IMR-90 (cell line): ENCODE measurements around the gene GTF3C1. TPM values are rescaled to one million over a fixed set of nuclear protein-coding genes. Genes with fewer than 3 reads are reported as not detected.

Experiments
- ATAC-seq: fragments of 200-7000 bp; cut with Tn5 transposase; 2 replicates; pipeline ENCODE4 v1.9.1; 2020; ENCODE audit warnings: low read depth, mild to moderate bottlenecking, moderate library complexity
- BruUV-seq: library from RNA; stranded (reverse); fragments of 400-500 nt; replicated peaks from 2 replicates; lab custom pipeline; 2021; lab: Mats Ljungman, UMichigan
- CTCF ChIA-PET: fragments of 300-600 bp; formaldehyde crosslinking; extraction: SDS; loops from one replicate; lab custom pipeline; 2021; ENCODE audit warnings: antibody characterized with exemption; lab: Yijun Ruan, JAX
- POLR2A ChIA-PET: fragments of 300-600 bp; sonication (Branson Sonifier 250); formaldehyde crosslinking; loops from one replicate; lab custom pipeline; 2022; ENCODE audit warnings: antibody characterized with exemption; ENCODE audit not compliant: unreplicated experiment; lab: Charles Lee
- DNase-seq: peaks from one replicate; pipeline ENCODE4 v3.0.0; 2013
- H2AFZ ChIP-seq: replicated peaks from 2 replicates; pipeline ENCODE3; 2013; ENCODE audit warnings: low read length, mild to moderate bottlenecking; ENCODE audit not compliant: poor library complexity
- H2AK5ac ChIP-seq: 2 replicates; pipeline ENCODE4 v1.6.1; 2013; ENCODE audit warnings: low read depth, low read length, inconsistent platforms
- H2AK9ac ChIP-seq: replicated peaks from 2 replicates; pipeline ENCODE3; 2013; ENCODE audit warnings: mild to moderate bottlenecking, low read depth, low read length, moderate library complexity; ENCODE audit not compliant: poor library complexity
- H2BK120ac ChIP-seq: 2 replicates; pipeline ENCODE4 v1.6.1; 2013; ENCODE audit warnings: low read depth, low read length, inconsistent platforms
- H2BK15ac ChIP-seq: 3 replicates; pipeline ENCODE4 v1.6.1; 2013; ENCODE audit warnings: low read depth, low read length, inconsistent platforms
- H2BK20ac ChIP-seq: 2 replicates; pipeline ENCODE4 v1.6.1; 2013; ENCODE audit warnings: low read depth, mild to moderate bottlenecking, inconsistent platforms, low read length, moderate library complexity
- H2BK5ac ChIP-seq: 2 replicates; pipeline ENCODE4 v1.6.1; 2013; ENCODE audit warnings: mild to moderate bottlenecking, low read depth, low read length, inconsistent platforms; ENCODE audit not compliant: poor library complexity, severe bottlenecking
- H3K14ac ChIP-seq: replicated peaks from 2 replicates; pipeline ENCODE4 v1.6.1; 2013; ENCODE audit warnings: low read depth, low read length, inconsistent platforms
- H3K18ac ChIP-seq: 2 replicates; pipeline ENCODE4 v1.6.1; 2013; ENCODE audit warnings: low read depth, low read length, control low read depth
- H3K23ac ChIP-seq: 2 replicates; pipeline ENCODE4 v1.6.1; 2013; ENCODE audit warnings: low read depth, low read length, inconsistent platforms
- H3K27ac ChIP-seq: 2 replicates; pipeline ENCODE4 v1.5.1; 2013; ENCODE audit warnings: mild to moderate bottlenecking, control low read depth, low read length; ENCODE audit not compliant: insufficient read depth
- H3K27me3 ChIP-seq: 2 replicates; pipeline ENCODE4 v1.6.1; 2013; ENCODE audit warnings: low read length; ENCODE audit not compliant: control insufficient read depth, insufficient read depth
- H3K36me3 ChIP-seq: 2 replicates; pipeline ENCODE4 v1.6.1; 2013; ENCODE audit warnings: low read length, mixed read lengths; ENCODE audit not compliant: control insufficient read depth, insufficient read depth
- H3K4ac ChIP-seq: 2 replicates; pipeline ENCODE4 v1.6.1; 2013; ENCODE audit warnings: low read depth, low read length, inconsistent platforms
- H3K4me1 ChIP-seq: 2 replicates; pipeline ENCODE4 v1.6.1; 2013; ENCODE audit warnings: low read length, mixed read lengths; ENCODE audit not compliant: control insufficient read depth, insufficient read depth
- H3K4me2 ChIP-seq: 2 replicates; pipeline ENCODE4 v1.6.1; 2013; ENCODE audit warnings: low read depth, mild to moderate bottlenecking, control low read depth, low read length, moderate library complexity
- H3K4me3 ChIP-seq: 2 replicates; pipeline ENCODE4 v1.5.1; 2013; ENCODE audit warnings: low read depth, mild to moderate bottlenecking, control low read depth, low read length, moderate library complexity; ENCODE audit not compliant: insufficient read depth
- H3K56ac ChIP-seq: 2 replicates; pipeline ENCODE4 v1.6.1; 2013; ENCODE audit warnings: low read length, inconsistent platforms; ENCODE audit not compliant: insufficient read depth; ENCODE audit errors: extremely low read depth
- H3K79me1 ChIP-seq, 2 experiments: 2 replicates each; pipeline ENCODE4 v1.6.1; 2013; ENCODE audit warnings: low read length in 2 of 2, inconsistent platforms in 1 of 2, low read depth in 1 of 2
- H3K9ac ChIP-seq: 2 replicates; pipeline ENCODE4 v1.6.1; 2013; ENCODE audit warnings: low read depth, low read length, control low read depth
- H3K9me1 ChIP-seq: 2 replicates; pipeline ENCODE4 v1.6.1; 2013; ENCODE audit warnings: low read length, inconsistent platforms; ENCODE audit not compliant: insufficient read depth
- H3K9me3 ChIP-seq: 2 replicates; pipeline ENCODE4 v1.6.1; 2013; ENCODE audit warnings: low read length; ENCODE audit not compliant: control insufficient read depth, insufficient read depth
- H4K20me1 ChIP-seq: 2 replicates; pipeline ENCODE4 v1.6.1; 2013; ENCODE audit warnings: low read length, inconsistent platforms; ENCODE audit not compliant: insufficient read depth
- H4K5ac ChIP-seq: 2 replicates; pipeline ENCODE4 v1.6.1; 2013; ENCODE audit warnings: mild to moderate bottlenecking, low read depth, low read length, control low read depth
- H4K8ac ChIP-seq, 2 experiments: 2 replicates each; pipeline ENCODE4 v1.6.1; 2013; ENCODE audit warnings: low read depth in 2 of 2, low read length in 2 of 2, control low read depth in 1 of 2, inconsistent platforms in 1 of 2
- H4K91ac ChIP-seq: 2 replicates; pipeline ENCODE4 v1.6.1; 2013; ENCODE audit warnings: low read depth, low read length, inconsistent platforms; ENCODE audit not compliant: insufficient read depth
- BHLHE40 ChIP-seq: fragments of 150-350 bp; IDR thresholded peaks from 2 replicates; pipeline ENCODE4 v1.6.1; 2016; ENCODE audit warnings: mild to moderate bottlenecking, low read depth, low read length
- CEBPB ChIP-seq: IDR thresholded peaks from 2 replicates; pipeline ENCODE4 v1.6.1; 2012; ENCODE audit warnings: low read depth, low read length, improper control_type of control experiment
- CHD1 ChIP-seq: IDR thresholded peaks from 2 replicates; pipeline ENCODE4 v1.6.1; 2012; ENCODE audit warnings: low read depth, low read length, improper control_type of control experiment
- CTCF ChIP-seq: conservative IDR thresholded peaks from 2 replicates; pipeline ENCODE4 v1.5.1; 2012; ENCODE audit warnings: mild to moderate bottlenecking, low read depth, low read length, improper control_type of control experiment
- ELK1 ChIP-seq: fragments of 150-350 bp; IDR thresholded peaks from 2 replicates; pipeline ENCODE4 v1.6.1; 2016; ENCODE audit warnings: low read depth, mild to moderate bottlenecking, low read length, moderate library complexity, borderline replicate concordance
- FOS ChIP-seq: fragments of 150-350 bp; IDR thresholded peaks from 2 replicates; pipeline ENCODE4 v1.6.1; 2016; ENCODE audit warnings: low read depth, low read length
- MAFK ChIP-seq: IDR thresholded peaks from 2 replicates; pipeline ENCODE4 v1.6.1; 2012; ENCODE audit warnings: low read depth, low read length, improper control_type of control experiment
- MAZ ChIP-seq: IDR thresholded peaks from 2 replicates; pipeline ENCODE4 v1.6.1; 2012; ENCODE audit warnings: low read depth, mild to moderate bottlenecking, low read length, improper control_type of control experiment, moderate library complexity, borderline replicate concordance
- MXI1 ChIP-seq: IDR thresholded peaks from 2 replicates; pipeline ENCODE4 v1.6.1; 2012; ENCODE audit warnings: low read depth, mild to moderate bottlenecking, low read length, moderate library complexity, borderline replicate concordance
- NFE2L2 ChIP-seq: fragments of 150-350 bp; IDR thresholded peaks from 2 replicates; pipeline ENCODE4 v1.6.1; 2016; ENCODE audit warnings: low read depth, mild to moderate bottlenecking, low read length
- POLR2A ChIP-seq: IDR thresholded peaks from 2 replicates; pipeline ENCODE4 v1.6.1; 2012; ENCODE audit warnings: mild to moderate bottlenecking, low read depth, low read length
- RAD21 ChIP-seq: IDR thresholded peaks from 2 replicates; pipeline ENCODE4 v1.6.1; 2012; ENCODE audit warnings: low read length, improper control_type of control experiment
- RCOR1 ChIP-seq: IDR thresholded peaks from 2 replicates; pipeline ENCODE4 v1.6.1; 2012; ENCODE audit warnings: mild to moderate bottlenecking, low read length, improper control_type of control experiment; ENCODE audit not compliant: insufficient replicate concordance
- RFX5 ChIP-seq: IDR thresholded peaks from 2 replicates; pipeline ENCODE4 v1.8.0; 2012; ENCODE audit warnings: low read depth, mild to moderate bottlenecking, low read length, moderate library complexity
- SMC3 ChIP-seq: fragments of 150-350 bp; IDR thresholded peaks from 2 replicates; pipeline ENCODE4 v1.6.1; 2016; ENCODE audit warnings: low read depth, mild to moderate bottlenecking, antibody characterized with exemption, low read length, moderate library complexity
- USF2 ChIP-seq: fragments of 150-350 bp; IDR thresholded peaks from 2 replicates; pipeline ENCODE4 v1.6.1; 2017; ENCODE audit warnings: mild to moderate bottlenecking, antibody characterized with exemption, low read length, low read depth
- WGBS, 2 experiments: methylation state at CpG; one replicate each; pipeline versions ENCODE4 v1.1.5 to v1.1.7; 2013; ENCODE audit warnings: missing lambda C conversion rate in 2 of 2; ENCODE audit not compliant: insufficient read length in 1 of 2; ENCODE audit errors: extremely low coverage in 2 of 2; 5-methylcytosine and 5-hydroxymethylcytosine counted together
- dilution Hi-C: fragments of 300-500 bp; cut with HindIII; formaldehyde crosslinking; loops from one replicate; pipeline ENCODE4 v1.14.3; 2018; ENCODE audit warnings: low sequenced_read_pairs; ENCODE audit not compliant: unreplicated experiment
- in situ Hi-C: fragments of 300-500 bp; cut with MboI; formaldehyde crosslinking; loops from 3 replicates; pipeline ENCODE4 v1.14.3; 2019; ENCODE audit warnings: low sequenced_read_pairs, inconsistent platforms, mixed read lengths
- intact Hi-C: fragments of 100-400 bp; cut with micrococcal nuclease; formaldehyde crosslinking; loops from 2 replicates; pipeline ENCODE4 v1.10.0; 2022
- polyA plus RNA-seq, 3 experiments: library from polyadenylated mRNA; depleted of rRNA; stranded (reverse); fragments of >200 nt; gene quantifications; 2 replicates each; pipeline ENCODE4 v1.2.3, GENCODE V29; 2012; ENCODE audit warnings: low replicate concordance in 1 of 3
- total RNA-seq: library from RNA; depleted of rRNA; stranded (reverse); fragments of >200 nt; gene quantifications from 2 replicates; pipeline ENCODE4 v1.2.3, GENCODE V29; 2012

GTF3C1 gene
- total and polyA plus RNA-seq, 2 of the 4 experiments (the other 2 are of a cell fraction) = 50.8 to 68.1 TPM

GRCh38 chr16:27444015-27444414 is 105.7 kb downstream of the GTF3C1 start:
- no peaks in the 10 kb centered on the region for H3K27me3 ChIP-seq
- no CpG with 5 or more reads among the region's 2 CpGs for WGBS, 2 experiments
- no peak overlapping the region for H4K8ac ChIP-seq
- H4K91ac ChIP-seq = no peak overlapping the region
- BruUV-seq = no TSS peak
- ChIA-PET CTCF (no interaction called here), POLR2A (no interaction called here)
- H3K4me1 ChIP-seq = no peaks in the 10 kb centered on the region
- no peak overlapping the region for H2BK15ac ChIP-seq
- no peak overlapping the region for H3K18ac ChIP-seq
- H3K14ac ChIP-seq = no peak overlapping the region
- H3K4me2 ChIP-seq = no peak overlapping the region
- H4K20me1 ChIP-seq = no peaks in the 10 kb centered on the region
- H3K9me1 ChIP-seq = peaks cover 12% of the 10 kb centered on the region
- no peak overlapping the region for H3K27ac ChIP-seq
- DNase-seq (peak; percentile 65), ATAC-seq (peak; percentile 71)
- TF ChIP-seq SMC3 (no peak), CHD1 (no peak), NFE2L2 (no peak), CEBPB (no peak), RCOR1 (no peak), RFX5 (no peak), POLR2A (no peak), RAD21 (no peak), MAZ (no peak), CTCF (no peak), MAFK (no peak), ELK1 (no peak), FOS (no peak), BHLHE40 (no peak), MXI1 (no peak), USF2 (no peak)
- no peak overlapping the region for H2BK5ac ChIP-seq
- no peak overlapping the region for H3K9ac ChIP-seq
- in situ Hi-C loops = no loop called here
- no peak overlapping the region for H3K23ac ChIP-seq
- no peaks in the 10 kb centered on the region; a peak in 1 of 4 replicates for H3K79me1 ChIP-seq
- peaks cover 2% of the 10 kb centered on the region; the same call in 1 of the 2 replicates for H3K36me3 ChIP-seq
- intact Hi-C loops = no loop called here
- peaks cover 11% of the 10 kb centered on the region for H3K9me3 ChIP-seq
- no peak overlapping the region for H4K5ac ChIP-seq
- no peak overlapping the region for H2AFZ ChIP-seq
- H2AK5ac ChIP-seq = no peak overlapping the region
- no peak overlapping the region for H3K4ac ChIP-seq
- H2BK20ac ChIP-seq = no peak overlapping the region
- no peak overlapping the region for H3K56ac ChIP-seq
- no peak overlapping the region for H2BK120ac ChIP-seq
- H2AK9ac ChIP-seq = no peak overlapping the region
- dilution Hi-C loops = no loop called here
- no peak overlapping the region for H3K4me3 ChIP-seq
